ENCODE measurements around the gene NPIPB2. TPM values are rescaled to one million over a fixed set of nuclear protein-coding genes. Genes with fewer than 3 reads are reported as not detected.

NPIPB2 gene
- total RNA-seq, 1 experiment from 2014 or later, result 12.5 TPM

DNA sequence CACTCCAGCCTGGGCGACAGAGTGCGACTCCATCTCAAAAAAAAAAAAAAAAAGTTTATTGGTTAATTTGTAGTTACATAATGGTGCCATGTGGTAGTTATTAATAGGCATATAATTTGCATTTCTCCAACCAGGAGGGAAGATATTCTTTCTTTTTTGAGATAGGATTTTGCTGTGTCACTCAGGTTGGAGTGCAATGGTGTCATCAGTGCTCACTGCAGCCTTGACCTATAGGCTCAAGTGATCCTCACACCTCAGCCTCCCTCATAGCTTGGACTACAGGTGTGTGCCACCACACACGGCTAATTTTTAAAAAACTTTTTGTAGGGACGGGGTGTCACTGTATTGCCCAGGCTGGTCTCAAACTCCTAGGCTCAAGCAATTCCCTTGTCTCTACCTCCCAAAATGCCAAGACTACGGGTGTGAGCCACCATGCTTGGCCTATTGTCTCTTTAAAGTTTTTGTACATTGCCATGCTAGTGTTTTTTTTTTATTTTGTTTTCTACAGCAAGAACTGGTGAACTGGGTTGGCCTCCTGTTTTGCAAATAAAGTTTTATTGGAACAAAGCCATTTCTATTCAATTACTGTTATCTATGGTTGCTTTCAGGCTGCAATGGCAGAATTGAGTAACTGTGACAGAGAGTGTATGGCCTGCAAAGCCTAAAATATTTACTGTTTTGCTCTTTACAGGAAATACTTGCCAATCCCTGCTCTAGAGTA is 46.6 kb upstream of the NPIPB2 start:
- Histone ChIP-seq H4K8ac (replicated peaks; ENCODE audit: insufficient read length, low read depth, low read length) (no peak overlapping the region), H2BK120ac (ENCODE audit: low read depth, low read length, poor library complexity, severe bottlenecking) (no peak overlapping the region), H3K9ac (ENCODE audit: extremely low read depth, insufficient read length, low read length) (no peak overlapping the region), H3K27ac (ENCODE audit: insufficient read length, low read depth, low read length) (no peak overlapping the region), H4K91ac (ENCODE audit: insufficient read length, low read depth, low read length) (no peak overlapping the region), H4K20me1 (ENCODE audit: control insufficient read depth, insufficient read depth, insufficient read length) (no peaks in the 10 kb centered on the region), H3K23me2 (ENCODE audit: insufficient read length, low read depth, low read length, poor library complexity, severe bottlenecking) (no peaks in the 10 kb centered on the region), H3K27me3 (ENCODE audit: insufficient read depth, low read length) (no peaks in the 10 kb centered on the region), H3K9me3 (ENCODE audit: control insufficient read depth, low read depth, low read length) (no peaks in the 10 kb centered on the region), H3K79me2 (ENCODE audit: insufficient read depth, low read length) (no peaks in the 10 kb centered on the region), H3K56ac (ENCODE audit: insufficient read length, low read depth, low read length) (no peak overlapping the region), H3K23ac (ENCODE audit: insufficient read length, low read depth, low read length) (no peak overlapping the region), H2AK5ac (ENCODE audit: insufficient read length, low read length) (no peak overlapping the region), H3K4ac (ENCODE audit: low read depth, low read length) (no peak overlapping the region), H2BK20ac (ENCODE audit: low read depth, low read length, poor library complexity, severe bottlenecking) (no peak overlapping the region), H4K5ac (ENCODE audit: insufficient read length, low read depth, low read length) (no peak overlapping the region), H3K4me1 (ENCODE audit: insufficient read depth, low read length) (no peaks in the 10 kb centered on the region), H3K79me1 (ENCODE audit: insufficient read depth, low read depth, low read length, poor library complexity, severe bottlenecking) (no peaks in the 10 kb centered on the region), H2BK15ac (ENCODE audit: low read depth, low read length) (no peak overlapping the region), H2AFZ (ENCODE audit: low read length) (no peak overlapping the region), H3K4me2 (ENCODE audit: insufficient read depth, insufficient read length, low read length) (no peak overlapping the region), H3T11ph (ENCODE audit: low read length) (no peak overlapping the region), H2BK12ac (ENCODE audit: insufficient read length, low read depth, low read length) (no peak overlapping the region), H3K18ac (ENCODE audit: insufficient read length, low read depth, low read length) (no peak overlapping the region), H2BK5ac (ENCODE audit: insufficient read length, low read length) (no peak overlapping the region), H3K14ac (ENCODE audit: insufficient read depth, low read length) (no peak overlapping the region)
- Mint-ChIP-seq H3K36me3 (ENCODE audit: insufficient read depth in 1 of 3, low read depth in 3 of 3) (peaks cover 0 to 1% (median 0%) of the 10 kb centered on the region in 3 experiments; a peak in 1 of 7 replicates), H3K27ac (no peak overlapping the region), H3K9me3 (no peaks in the 10 kb centered on the region), H3K4me3 (no peak overlapping the region), H3K27me3 (ENCODE audit: low read depth) (no peaks in the 10 kb centered on the region), H3K4me1 (peaks cover 10 to 18% of the 10 kb centered on the region in 2 experiments)
- no CpG with 5 or more reads among the region's 5 CpGs for WGBS (ENCODE audit: extremely low coverage, insufficient read length, low lambda C conversion rate)
- DNase-seq, result no peak
- TF ChIP-seq, protein P1, sequence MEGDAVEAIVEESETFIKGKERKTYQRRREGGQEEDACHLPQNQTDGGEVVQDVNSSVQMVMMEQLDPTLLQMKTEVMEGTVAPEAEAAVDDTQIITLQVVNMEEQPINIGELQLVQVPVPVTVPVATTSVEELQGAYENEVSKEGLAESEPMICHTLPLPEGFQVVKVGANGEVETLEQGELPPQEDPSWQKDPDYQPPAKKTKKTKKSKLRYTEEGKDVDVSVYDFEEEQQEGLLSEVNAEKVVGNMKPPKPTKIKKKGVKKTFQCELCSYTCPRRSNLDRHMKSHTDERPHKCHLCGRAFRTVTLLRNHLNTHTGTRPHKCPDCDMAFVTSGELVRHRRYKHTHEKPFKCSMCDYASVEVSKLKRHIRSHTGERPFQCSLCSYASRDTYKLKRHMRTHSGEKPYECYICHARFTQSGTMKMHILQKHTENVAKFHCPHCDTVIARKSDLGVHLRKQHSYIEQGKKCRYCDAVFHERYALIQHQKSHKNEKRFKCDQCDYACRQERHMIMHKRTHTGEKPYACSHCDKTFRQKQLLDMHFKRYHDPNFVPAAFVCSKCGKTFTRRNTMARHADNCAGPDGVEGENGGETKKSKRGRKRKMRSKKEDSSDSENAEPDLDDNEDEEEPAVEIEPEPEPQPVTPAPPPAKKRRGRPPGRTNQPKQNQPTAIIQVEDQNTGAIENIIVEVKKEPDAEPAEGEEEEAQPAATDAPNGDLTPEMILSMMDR (conservative IDR thresholded peaks at IDR 0.05), result no peak
